HG02763 (cell line): ENCODE results near the gene CLEC3A.
"Not testable (repeated sequence)": the region's sequence is repeated elsewhere in the genome, so short reads cannot be mapped to it uniquely, and the experiment has no call there.

Experiments used
- ATAC-seq: cut with Tn5 transposase; IDR thresholded peaks from one replicate; pipeline ENCODE4 v1.9.1; 2021; ENCODE audit warnings: mild to moderate bottlenecking, moderate library complexity; ENCODE audit not compliant: unreplicated experiment

The CLEC3A gene

DNA sequence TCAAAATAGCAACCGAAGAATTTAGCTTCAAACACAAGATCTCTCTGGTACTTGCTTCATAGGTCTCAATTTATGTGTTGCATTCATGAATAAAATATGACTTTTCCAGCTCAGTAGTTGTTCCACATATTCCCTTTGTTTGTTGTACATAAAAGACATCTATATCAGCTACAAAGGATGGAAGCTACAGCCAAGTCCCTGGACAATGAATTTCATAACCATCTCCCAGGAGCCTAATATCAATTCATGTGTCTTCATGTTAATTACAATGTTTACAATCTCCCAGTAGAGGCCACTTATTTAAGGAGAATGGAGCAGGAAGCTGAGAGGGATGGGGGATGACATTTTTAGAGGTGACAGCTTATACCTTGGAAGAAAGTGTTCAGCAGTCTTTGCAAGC lies 3.3 kb downstream of the CLEC3A start:
- ATAC-seq = no peak

DNA sequence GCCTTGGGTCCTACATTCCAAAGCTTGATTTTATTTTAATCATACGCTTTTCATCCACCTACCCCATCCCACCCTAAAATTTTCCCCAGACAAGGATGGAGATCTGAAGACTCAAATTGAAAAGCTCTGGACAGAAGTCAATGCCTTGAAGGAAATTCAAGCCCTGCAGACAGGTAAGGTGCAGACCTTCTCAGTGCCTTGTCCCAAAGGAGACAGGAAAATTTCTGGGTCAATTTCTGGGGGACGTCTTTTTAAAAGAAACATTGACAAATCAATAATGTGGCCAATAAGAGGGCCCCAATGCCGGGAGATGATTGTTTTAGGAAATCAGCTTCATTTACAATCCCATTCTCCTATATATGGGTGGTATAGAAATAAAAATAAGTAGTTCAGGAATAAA lies 5.7 kb downstream of the CLEC3A start:
- no peak for ATAC-seq

GRCh38 chr16:78034530-78034929 lies 12.2 kb downstream of the CLEC3A start:
- ATAC-seq = no peak

DNA sequence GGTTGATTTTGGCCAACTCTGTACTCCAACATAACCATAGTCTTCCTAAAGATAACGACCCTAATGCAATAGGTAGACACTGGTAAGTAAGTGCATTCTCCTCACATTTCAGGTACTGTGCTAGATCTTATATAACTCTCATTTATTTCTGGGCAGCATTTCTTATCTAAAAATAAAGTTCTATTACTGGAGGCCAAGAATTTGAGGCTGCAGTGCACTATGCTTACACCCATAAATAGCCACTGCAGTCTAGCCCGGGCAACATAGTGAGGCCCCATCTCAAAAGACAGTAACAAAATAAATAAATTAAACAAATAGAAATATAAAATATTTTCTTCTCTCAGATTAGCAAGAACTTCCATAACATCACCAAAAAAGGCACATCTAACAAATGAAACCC lies 12.7 kb downstream of the CLEC3A start:
- ATAC-seq = no peak

DNA sequence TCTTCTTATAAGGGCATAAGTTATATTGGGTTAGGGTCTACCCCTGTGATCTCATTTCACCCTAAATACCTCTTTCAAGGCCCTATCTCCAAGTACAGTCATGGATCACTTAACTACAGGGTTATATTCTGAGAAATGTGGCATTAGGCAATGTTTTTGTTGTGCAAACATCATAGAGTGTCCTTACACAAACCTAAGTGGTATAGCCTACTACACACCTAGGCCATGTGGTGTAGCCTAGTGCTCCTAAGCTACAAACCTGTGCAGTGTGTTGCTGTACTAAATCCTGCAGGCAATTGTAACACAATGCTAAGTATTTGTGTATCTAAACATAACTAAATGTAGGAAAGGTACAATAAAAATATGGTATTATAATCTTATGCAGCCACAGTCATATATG lies 18.0 kb downstream of the CLEC3A start:
- no peak for ATAC-seq

GRCh38 chr16:78045865-78046581 lies 23.7 kb downstream of the CLEC3A start:
- ATAC-seq = no peak

- ATAC-seq = no peak
Measured at GRCh38 chr16:78048319-78048718, 26.0 kb downstream of the CLEC3A start.

- ATAC-seq = no peak
Measured at GRCh38 chr16:78050734-78051400, 28.5 kb downstream of the CLEC3A start.

- ATAC-seq = no peak
Measured at GRCh38 chr16:78057803-78058564, 35.6 kb downstream of the CLEC3A start.

GRCh38 chr16:78059806-78060205 lies 37.5 kb downstream of the CLEC3A start:
- ATAC-seq = not testable (repeated sequence)

DNA sequence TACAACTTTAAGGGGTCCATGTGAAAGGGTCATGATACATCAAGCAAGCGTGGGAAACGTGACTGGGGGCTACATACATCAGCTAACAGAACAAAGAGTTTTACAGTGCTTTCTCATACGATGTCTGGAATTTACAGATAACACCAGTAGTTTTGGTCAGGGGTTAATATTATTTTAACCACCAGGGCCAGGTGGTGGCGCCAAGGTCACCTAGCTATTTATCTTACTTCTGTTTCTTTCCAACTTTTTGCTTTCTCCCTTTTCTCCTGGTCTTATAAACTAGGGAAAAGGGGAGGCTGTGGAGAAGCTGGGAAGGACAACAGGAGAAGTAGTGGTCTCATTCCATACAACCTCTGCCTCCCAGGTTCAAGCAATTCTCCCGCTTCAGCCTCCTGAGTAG lies 37.9 kb downstream of the CLEC3A start:
- no peak for ATAC-seq

- ATAC-seq = no peak
Measured at GRCh38 chr16:78060809-78061208, 38.5 kb downstream of the CLEC3A start.

- ATAC-seq = no peak
Measured at GRCh38 chr16:78065319-78065718, 43.0 kb downstream of the CLEC3A start.

DNA sequence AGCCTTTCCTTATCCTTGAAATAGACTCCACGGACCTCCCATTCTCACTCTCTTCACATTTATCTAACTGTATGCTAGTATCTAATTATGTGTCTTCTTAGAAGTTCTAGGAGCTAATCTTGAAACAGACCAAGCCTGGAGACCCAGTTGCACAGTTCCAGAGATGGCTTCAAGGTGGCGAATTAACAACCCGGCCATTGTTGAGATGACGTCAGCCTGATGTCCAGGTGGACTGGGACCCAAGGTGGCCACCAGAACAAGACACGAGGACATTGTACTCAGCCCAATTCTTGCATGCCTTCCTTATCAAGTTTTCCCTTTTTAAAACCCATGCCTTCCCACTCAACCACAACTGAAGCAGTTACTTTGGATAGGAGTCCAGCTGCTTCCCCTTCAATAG lies 47.6 kb downstream of the CLEC3A start:
- no peak for ATAC-seq

DNA sequence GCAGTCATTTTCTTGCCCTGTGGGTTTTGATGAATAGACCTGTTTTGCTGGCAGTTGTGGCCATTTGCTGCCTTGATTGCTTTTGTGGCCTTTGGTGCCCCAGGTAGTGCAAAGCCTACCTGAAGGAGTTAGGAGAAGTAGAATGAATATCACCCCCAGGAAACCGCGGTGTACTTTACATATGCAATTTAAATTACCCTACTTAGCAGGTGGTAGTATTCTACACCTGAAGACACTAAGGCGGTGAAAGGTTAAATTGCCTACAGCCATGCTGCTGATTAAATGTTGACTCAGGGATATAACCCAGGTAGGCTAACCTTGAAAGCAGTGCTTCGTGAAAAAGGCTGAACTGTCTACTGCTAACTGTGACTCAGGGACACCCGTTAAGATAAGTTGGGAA lies 49.9 kb downstream of the CLEC3A start:
- no peak for ATAC-seq

GRCh38 chr16:78075800-78076199 lies 53.5 kb downstream of the CLEC3A start:
- no peak for ATAC-seq

GRCh38 chr16:78081341-78081740 lies 59.0 kb downstream of the CLEC3A start:
- ATAC-seq = no peak
